MM.1S (cell line): ENCODE data around the gene SPECC1L.

Experiments used
- CTCF ChIP-seq: fragments of 300-600 bp; sonication (generic); IDR thresholded peaks from 2 replicates; pipeline ENCODE4 v1.5.1; 2016; ENCODE audit warnings: antibody characterized with exemption, low read length, mixed read lengths
- EZH2 ChIP-seq: fragments of 300-600 bp; sonication (generic); optimal IDR thresholded peaks from 2 replicates; pipeline ENCODE3; 2017; ENCODE audit warnings: low read depth, mild to moderate bottlenecking, antibody characterized with exemption, low read length, mixed read lengths
- EZH2phosphoT487 ChIP-seq: fragments of 300-600 bp; sonication (generic); IDR thresholded peaks from 2 replicates; pipeline ENCODE4 v1.6.1; 2018; ENCODE audit warnings: antibody characterized with exemption, low read length

- TF ChIP-seq CTCF (no peak), EZH2 (no peak), EZH2phosphoT487 (no peak)
These were observed 122.5 kb downstream of the SPECC1L start for GRCh38 chr22:24393012-24393559.
